ENCODE measurements around the gene HMCN2.

DNA sequence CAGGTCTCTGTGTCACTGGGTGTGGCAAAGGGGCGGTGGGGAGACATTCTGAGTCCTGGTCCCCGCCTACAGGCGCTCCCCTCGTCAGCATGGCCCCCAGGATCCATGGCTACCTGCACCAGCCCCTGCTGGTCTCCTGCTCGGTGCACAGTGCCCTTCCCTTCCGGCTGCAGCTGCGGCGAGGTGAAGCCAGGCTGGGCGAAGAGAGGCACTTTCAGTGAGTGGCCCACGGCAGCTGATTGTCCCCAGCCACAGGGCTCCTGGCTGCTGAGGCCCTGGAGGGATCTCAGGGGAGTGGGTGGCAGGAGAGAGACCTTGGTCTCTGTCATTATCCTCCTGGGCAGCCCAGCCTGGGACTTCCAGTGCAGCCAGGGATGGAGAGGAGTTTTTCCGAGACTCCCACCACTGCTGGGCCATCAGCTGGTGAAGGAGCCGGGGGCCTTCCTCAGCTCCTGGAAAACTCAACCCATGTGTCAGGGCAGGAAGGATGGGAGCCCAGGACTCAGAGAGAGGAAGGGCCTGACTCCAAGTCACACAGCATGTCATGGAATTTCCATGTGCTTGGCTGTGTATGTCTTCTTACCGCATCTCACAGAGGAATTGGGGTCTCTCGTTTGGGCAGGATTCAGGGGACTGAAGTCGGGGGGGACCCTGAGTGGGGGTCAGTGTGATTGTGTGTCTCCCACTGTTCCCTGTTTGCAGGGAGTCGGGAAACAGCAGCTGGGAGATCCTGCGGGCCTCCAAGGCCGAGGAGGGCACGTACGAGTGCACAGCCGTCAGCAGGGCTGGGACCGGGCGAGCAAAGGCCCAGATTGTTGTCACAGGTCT, 37.4 kb downstream of the HMCN2 start:
- TF ChIP-seq, protein P1, sequence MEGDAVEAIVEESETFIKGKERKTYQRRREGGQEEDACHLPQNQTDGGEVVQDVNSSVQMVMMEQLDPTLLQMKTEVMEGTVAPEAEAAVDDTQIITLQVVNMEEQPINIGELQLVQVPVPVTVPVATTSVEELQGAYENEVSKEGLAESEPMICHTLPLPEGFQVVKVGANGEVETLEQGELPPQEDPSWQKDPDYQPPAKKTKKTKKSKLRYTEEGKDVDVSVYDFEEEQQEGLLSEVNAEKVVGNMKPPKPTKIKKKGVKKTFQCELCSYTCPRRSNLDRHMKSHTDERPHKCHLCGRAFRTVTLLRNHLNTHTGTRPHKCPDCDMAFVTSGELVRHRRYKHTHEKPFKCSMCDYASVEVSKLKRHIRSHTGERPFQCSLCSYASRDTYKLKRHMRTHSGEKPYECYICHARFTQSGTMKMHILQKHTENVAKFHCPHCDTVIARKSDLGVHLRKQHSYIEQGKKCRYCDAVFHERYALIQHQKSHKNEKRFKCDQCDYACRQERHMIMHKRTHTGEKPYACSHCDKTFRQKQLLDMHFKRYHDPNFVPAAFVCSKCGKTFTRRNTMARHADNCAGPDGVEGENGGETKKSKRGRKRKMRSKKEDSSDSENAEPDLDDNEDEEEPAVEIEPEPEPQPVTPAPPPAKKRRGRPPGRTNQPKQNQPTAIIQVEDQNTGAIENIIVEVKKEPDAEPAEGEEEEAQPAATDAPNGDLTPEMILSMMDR (conservative IDR thresholded peaks at IDR 0.05; ENCODE audit: low read depth, low read length): no peak
- TF ChIP-seq POLR2A (IDR thresholded peaks at IDR 0.05; ENCODE audit: low read depth, low read length): no peak
